HEK293 (cell line): Measurements from ENCODE around the gene LRP10.

Source experiments
- CTCF ChIA-PET: fragments of 350-600 bp; formaldehyde crosslinking; extraction: SDS; loops from one replicate; lab custom pipeline; 2021; ENCODE audit warnings: antibody characterized with exemption; lab: Yijun Ruan, JAX
- POLR2A ChIA-PET: fragments of 300-600 bp; formaldehyde crosslinking; extraction: SDS; loops from one replicate; lab custom pipeline; 2020; ENCODE audit warnings: antibody characterized with exemption, inconsistent platforms; lab: Yijun Ruan, JAX
- H3K27ac ChIP-seq: fragments of 200-500 bp; sonication (Bioruptor generic); 2 replicates; pipeline ENCODE4 v1.5.1; 2014; ENCODE audit warnings: low read depth, low read length, control low read depth, inconsistent platforms; ENCODE audit errors: extremely low read depth
- H3K36me3 ChIP-seq, 2 experiments: fragments of 200-500 bp in 1 of 2; sonication (Bioruptor generic) in 1 of 2; 1 replicate in 1 of 2; 2 replicates in 1 of 2; pipeline ENCODE4 v1.5.1; 2014 to 2017; ENCODE audit warnings: inconsistent platforms in 2 of 2, low read length in 2 of 2; ENCODE audit not compliant: control insufficient read depth in 2 of 2, insufficient read depth in 1 of 2
- H3K4me1 ChIP-seq: fragments of 200-500 bp; sonication (Bioruptor generic); 2 replicates; pipeline ENCODE4 v1.5.1; 2014; ENCODE audit warnings: mild to moderate bottlenecking, low read length, inconsistent platforms; ENCODE audit not compliant: control insufficient read depth, insufficient read depth
- H3K4me3 ChIP-seq: 2 replicates; pipeline ENCODE4 v1.5.1; 2011; ENCODE audit warnings: low read depth, mild to moderate bottlenecking, control low read depth, low read length, moderate library complexity
- H3K9me3 ChIP-seq: fragments of 200-500 bp; sonication (Bioruptor generic); 2 replicates; pipeline ENCODE4 v1.5.1; 2014; ENCODE audit warnings: low read depth, low read length, inconsistent platforms; ENCODE audit not compliant: control insufficient read depth, insufficient read depth
- PRDM4 ChIP-seq: fragments of 450-650 bp; formaldehyde crosslinking; IDR thresholded peaks from 2 replicates; pipeline ENCODE4 v1.5.1; 2017; ENCODE audit warnings: missing biosample characterization, missing genetic modification characterization
- ZBTB26 ChIP-seq: fragments of 450-650 bp; formaldehyde crosslinking; optimal IDR thresholded peaks from 2 replicates; pipeline ENCODE3; 2016; ENCODE audit warnings: missing biosample characterization, mild to moderate bottlenecking, missing genetic modification characterization
- ZEB2 ChIP-seq: fragments of 450-650 bp; formaldehyde crosslinking; IDR thresholded peaks from 2 replicates; pipeline ENCODE4 v1.5.1; 2016; ENCODE audit warnings: missing biosample characterization, missing genetic modification characterization
- ZIC2 ChIP-seq: fragments of 450-650 bp; formaldehyde crosslinking; IDR thresholded peaks from 2 replicates; pipeline ENCODE4 v1.5.1; 2016; ENCODE audit warnings: missing biosample characterization, missing genetic modification characterization
- ZNF121 ChIP-seq: fragments of 450-650 bp; formaldehyde crosslinking; IDR thresholded peaks from 2 replicates; pipeline ENCODE4 v1.5.1; 2016; ENCODE audit warnings: missing biosample characterization, missing genetic modification characterization
- ZNF169 ChIP-seq: fragments of 450-650 bp; formaldehyde crosslinking; IDR thresholded peaks from 2 replicates; pipeline ENCODE4 v1.5.1; 2016; ENCODE audit warnings: missing biosample characterization, missing genetic modification characterization
- ZNF2 ChIP-seq: fragments of 450-650 bp; formaldehyde crosslinking; IDR thresholded peaks from 2 replicates; pipeline ENCODE4 v1.5.1; 2016; ENCODE audit warnings: missing biosample characterization, missing genetic modification characterization
- ZNF266 ChIP-seq: fragments of 450-650 bp; formaldehyde crosslinking; IDR thresholded peaks from 2 replicates; pipeline ENCODE4 v1.5.1; 2016; ENCODE audit warnings: missing biosample characterization, missing genetic modification characterization, low read depth
- ZNF426 ChIP-seq: fragments of 450-650 bp; formaldehyde crosslinking; IDR thresholded peaks from 2 replicates; pipeline ENCODE4 v1.5.1; 2017; ENCODE audit warnings: missing biosample characterization, missing genetic modification characterization, mild to moderate bottlenecking, inconsistent platforms, moderate library complexity
- ZNF558 ChIP-seq: fragments of 450-650 bp; formaldehyde crosslinking; IDR thresholded peaks from 2 replicates; pipeline ENCODE4 v1.5.1; 2016; ENCODE audit warnings: missing biosample characterization, missing genetic modification characterization
- ZNF621 ChIP-seq: fragments of 450-650 bp; formaldehyde crosslinking; IDR thresholded peaks from 2 replicates; pipeline ENCODE4 v1.5.1; 2017; ENCODE audit warnings: missing biosample characterization, missing genetic modification characterization
- ZNF664 ChIP-seq: fragments of 450-650 bp; formaldehyde crosslinking; IDR thresholded peaks from 2 replicates; pipeline ENCODE4 v1.5.1; 2016; ENCODE audit warnings: missing biosample characterization, missing genetic modification characterization
- ZNF701 ChIP-seq: fragments of 450-650 bp; formaldehyde crosslinking; IDR thresholded peaks from 2 replicates; pipeline ENCODE4 v1.5.1; 2016; ENCODE audit warnings: missing biosample characterization, missing genetic modification characterization
- TF ChIP-seq, protein P1 (sequence below): fragments of 450-650 bp; formaldehyde crosslinking; IDR thresholded peaks from 2 replicates; pipeline ENCODE4 v1.5.1; 2016; ENCODE audit warnings: missing biosample characterization, missing genetic modification characterization
- TF ChIP-seq, protein P2 (sequence below): fragments of 450-650 bp; formaldehyde crosslinking; conservative IDR thresholded peaks from 2 replicates; pipeline ENCODE4 v1.5.1; 2016; ENCODE audit warnings: low read depth, missing biosample characterization, missing genetic modification characterization
- TF ChIP-seq, protein P3 (sequence below): fragments of 450-650 bp; formaldehyde crosslinking; IDR thresholded peaks from 2 replicates; pipeline ENCODE4 v1.5.1; 2016; ENCODE audit warnings: missing biosample characterization, missing genetic modification characterization

The LRP10 gene

GRCh38 chr14:22865424-22866405 is 5.8 kb upstream of the LRP10 start (continued):
- no peak for TF ChIP-seq ZEB2 (tag by site-specific recombination)
- no peak for TF ChIP-seq PRDM4
- no peak for TF ChIP-seq ZBTB26 (tag by site-specific recombination)
- no peak for TF ChIP-seq ZNF621 (tag by site-specific recombination)
- TF ChIP-seq, protein P1, sequence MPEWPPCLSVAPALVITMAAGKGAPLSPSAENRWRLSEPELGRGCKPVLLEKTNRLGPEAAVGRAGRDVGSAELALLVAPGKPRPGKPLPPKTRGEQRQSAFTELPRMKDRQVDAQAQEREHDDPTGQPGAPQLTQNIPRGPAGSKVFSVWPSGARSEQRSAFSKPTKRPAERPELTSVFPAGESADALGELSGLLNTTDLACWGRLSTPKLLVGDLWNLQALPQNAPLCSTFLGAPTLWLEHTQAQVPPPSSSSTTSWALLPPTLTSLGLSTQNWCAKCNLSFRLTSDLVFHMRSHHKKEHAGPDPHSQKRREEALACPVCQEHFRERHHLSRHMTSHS (tag by site-specific recombination): no peak
- no peak for TF ChIP-seq ZNF169 (tag by site-specific recombination)
- no peak for TF ChIP-seq ZNF266 (tag by site-specific recombination)
- peak; percentile 52; the same call in 1 of the 2 replicates for TF ChIP-seq ZIC2 (tag by site-specific recombination)

DNA sequence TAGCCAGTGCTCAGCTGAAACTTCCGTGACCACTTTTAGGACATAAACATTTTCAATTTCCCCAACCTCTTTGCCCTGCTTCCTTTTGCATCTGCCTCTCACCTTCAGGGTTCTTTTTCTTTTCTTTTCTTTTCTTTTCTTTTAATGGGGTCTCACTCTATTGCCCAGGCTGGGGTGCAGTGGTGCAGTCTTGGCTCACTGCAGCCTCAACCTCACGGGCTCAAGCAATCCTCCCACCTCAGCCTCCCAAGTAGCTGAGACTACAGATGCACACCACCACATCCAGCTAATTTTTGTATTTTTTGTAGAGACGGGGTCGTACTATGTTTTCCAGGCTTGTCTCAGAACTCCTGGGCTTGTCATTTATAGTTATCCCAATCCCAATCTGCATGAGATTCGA is 4.7 kb upstream of the LRP10 start:
- TF ChIP-seq ZNF2 (no peak), ZNF121 (tag by site-specific recombination) (peak; percentile 57; the same call in 1 of the 2 replicates)
- no peak overlapping the region for H3K4me3 ChIP-seq
- no peak overlapping the region for H3K27ac ChIP-seq
- no peaks in the 10 kb centered on the region for H3K9me3 ChIP-seq
- no peaks in the 10 kb centered on the region for H3K36me3 ChIP-seq
- ChIA-PET CTCF (interaction anchor here (0.6 to 1.6 kb wide), 6 partner anchors 14 to 320 kb away, joined by 3 to 5 read pairs (median 4); partner anchors contain the start of gene REM2), POLR2A (no interaction called here)
- H3K4me1 ChIP-seq: peaks cover 6% of the 10 kb centered on the region

DNA sequence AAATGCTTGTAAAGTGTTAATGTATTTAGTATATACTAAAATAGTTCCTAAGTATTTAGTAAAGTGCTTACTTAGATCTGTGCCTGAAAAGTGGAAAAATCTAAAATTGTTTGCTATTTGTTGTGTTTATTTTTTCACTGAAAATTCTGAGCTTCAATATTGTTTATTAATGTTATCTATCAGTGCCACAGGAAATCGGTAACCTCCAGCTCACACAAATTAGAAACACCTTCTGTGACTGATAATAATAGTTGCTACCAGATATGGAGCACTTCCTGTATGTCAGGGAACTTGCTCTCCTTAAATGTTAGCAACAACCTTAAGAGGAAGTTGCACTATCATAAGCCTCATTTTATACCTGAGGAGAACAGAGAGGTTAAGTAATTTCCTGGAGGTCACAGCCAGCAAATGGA is 723 bp upstream of the LRP10 start:
- Histone ChIP-seq H3K4me1 (peaks cover 9% of the 10 kb centered on the region), H3K9me3 (no peaks in the 10 kb centered on the region), H3K27ac (peak overlapping the region; percentile 87), H3K36me3 (peaks cover 0 to 20% of the 10 kb centered on the region in 2 experiments; a peak in 1 of 3 replicates), H3K4me3 (peak overlapping the region; percentile 15)
- POLR2A ChIA-PET: interaction anchor here (0.6 to 1.8 kb wide), 7 partner anchors 8 to 104 kb away, joined by 3 to 7 read pairs (median 4); partner anchors contain the start of genes OXA1L and REM2
- CTCF ChIA-PET: interaction anchor here (0.6 to 4.5 kb wide), 9 partner anchors 9 to 1855 kb away, joined by 3 to 55 read pairs (median 4); partner anchors contain the start of gene REM2
- TF ChIP-seq, protein P2, sequence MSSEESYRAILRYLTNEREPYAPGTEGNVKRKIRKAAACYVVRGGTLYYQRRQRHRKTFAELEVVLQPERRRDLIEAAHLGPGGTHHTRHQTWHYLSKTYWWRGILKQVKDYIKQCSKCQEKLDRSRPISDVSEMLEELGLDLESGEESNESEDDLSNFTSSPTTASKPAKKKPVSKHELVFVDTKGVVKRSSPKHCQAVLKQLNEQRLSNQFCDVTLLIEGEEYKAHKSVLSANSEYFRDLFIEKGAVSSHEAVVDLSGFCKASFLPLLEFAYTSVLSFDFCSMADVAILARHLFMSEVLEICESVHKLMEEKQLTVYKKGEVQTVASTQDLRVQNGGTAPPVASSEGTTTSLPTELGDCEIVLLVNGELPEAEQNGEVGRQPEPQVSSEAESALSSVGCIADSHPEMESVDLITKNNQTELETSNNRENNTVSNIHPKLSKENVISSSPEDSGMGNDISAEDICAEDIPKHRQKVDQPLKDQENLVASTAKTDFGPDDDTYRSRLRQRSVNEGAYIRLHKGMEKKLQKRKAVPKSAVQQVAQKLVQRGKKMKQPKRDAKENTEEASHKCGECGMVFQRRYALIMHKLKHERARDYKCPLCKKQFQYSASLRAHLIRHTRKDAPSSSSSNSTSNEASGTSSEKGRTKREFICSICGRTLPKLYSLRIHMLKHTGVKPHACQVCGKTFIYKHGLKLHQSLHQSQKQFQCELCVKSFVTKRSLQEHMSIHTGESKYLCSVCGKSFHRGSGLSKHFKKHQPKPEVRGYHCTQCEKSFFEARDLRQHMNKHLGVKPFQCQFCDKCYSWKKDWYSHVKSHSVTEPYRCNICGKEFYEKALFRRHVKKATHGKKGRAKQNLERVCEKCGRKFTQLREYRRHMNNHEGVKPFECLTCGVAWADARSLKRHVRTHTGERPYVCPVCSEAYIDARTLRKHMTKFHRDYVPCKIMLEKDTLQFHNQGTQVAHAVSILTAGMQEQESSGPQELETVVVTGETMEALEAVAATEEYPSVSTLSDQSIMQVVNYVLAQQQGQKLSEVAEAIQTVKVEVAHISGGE: peak; percentile 51; the same call in 1 of the 2 replicates
- peak; percentile 99 for TF ChIP-seq ZNF664
- no peak for TF ChIP-seq ZNF426
- TF ChIP-seq, protein P3, sequence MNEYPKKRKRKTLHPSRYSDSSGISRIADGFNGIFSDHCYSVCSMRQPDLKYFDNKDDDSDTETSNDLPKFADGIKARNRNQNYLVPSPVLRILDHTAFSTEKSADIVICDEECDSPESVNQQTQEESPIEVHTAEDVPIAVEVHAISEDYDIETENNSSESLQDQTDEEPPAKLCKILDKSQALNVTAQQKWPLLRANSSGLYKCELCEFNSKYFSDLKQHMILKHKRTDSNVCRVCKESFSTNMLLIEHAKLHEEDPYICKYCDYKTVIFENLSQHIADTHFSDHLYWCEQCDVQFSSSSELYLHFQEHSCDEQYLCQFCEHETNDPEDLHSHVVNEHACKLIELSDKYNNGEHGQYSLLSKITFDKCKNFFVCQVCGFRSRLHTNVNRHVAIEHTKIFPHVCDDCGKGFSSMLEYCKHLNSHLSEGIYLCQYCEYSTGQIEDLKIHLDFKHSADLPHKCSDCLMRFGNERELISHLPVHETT (tag by site-specific recombination): no peak
- no peak for TF ChIP-seq ZNF701 (tag by site-specific recombination)
- no peak for TF ChIP-seq ZNF558 (tag by site-specific recombination)
